NCI-H128 (cell line): Measurements from ENCODE around the gene TBC1D5.
"Not testable (repeated sequence)": the region's sequence is repeated elsewhere in the genome, so short reads cannot be mapped to it uniquely, and the experiment has no call there.

Source experiments
- DNase-seq: peaks from one replicate; lab custom pipeline; 2025; ENCODE audit not compliant: unreplicated experiment; lab: John Stamatoyannopoulos, UW

The TBC1D5 gene

DNA sequence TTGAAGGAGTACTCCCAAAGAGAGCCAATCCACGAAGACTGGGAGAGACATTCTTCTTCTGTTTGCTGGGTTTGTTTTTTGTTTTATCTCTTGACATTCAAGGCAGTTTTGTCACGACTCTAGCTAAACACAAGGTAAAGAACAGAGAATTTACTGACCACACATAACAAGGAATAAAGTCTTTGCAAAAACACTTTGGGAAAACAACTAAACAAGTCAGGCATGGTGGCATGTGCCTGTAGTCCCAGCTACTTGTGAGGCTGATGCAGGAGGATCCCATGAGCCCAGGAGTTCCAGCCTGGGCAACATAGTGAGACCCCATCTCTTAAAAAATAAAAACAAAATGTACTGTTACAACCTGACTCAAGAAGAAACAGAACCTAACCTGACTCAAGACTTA, 28.0 kb downstream of the TBC1D5 start:
- DNase-seq = no peak

- DNase-seq = no peak
Measured at GRCh38 chr3:17709236-17709810, 33.1 kb downstream of the TBC1D5 start.

- DNase-seq = no peak
Measured at GRCh38 chr3:17707813-17708543, 34.5 kb downstream of the TBC1D5 start.

DNA sequence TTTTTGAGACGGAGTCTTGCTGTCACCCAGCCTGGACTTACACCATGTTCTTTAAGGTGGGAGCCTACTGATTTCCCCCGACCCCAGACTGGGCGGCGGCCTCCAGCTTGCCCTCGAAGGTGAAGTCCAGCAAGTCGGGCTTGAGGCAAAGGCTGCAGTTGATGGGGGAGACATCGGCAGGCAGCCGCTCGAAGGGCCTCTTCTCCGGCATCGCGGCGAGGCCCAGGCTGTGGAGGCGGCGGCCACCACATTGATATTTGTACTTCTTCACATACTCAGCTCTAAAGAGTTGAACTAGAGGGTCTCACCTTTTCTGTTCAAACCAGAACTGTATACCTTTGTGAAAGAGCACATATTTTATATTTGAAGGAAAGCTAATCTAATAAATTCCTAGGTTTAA, 36.4 kb downstream of the TBC1D5 start:
- DNase-seq = not testable (repeated sequence)

DNA sequence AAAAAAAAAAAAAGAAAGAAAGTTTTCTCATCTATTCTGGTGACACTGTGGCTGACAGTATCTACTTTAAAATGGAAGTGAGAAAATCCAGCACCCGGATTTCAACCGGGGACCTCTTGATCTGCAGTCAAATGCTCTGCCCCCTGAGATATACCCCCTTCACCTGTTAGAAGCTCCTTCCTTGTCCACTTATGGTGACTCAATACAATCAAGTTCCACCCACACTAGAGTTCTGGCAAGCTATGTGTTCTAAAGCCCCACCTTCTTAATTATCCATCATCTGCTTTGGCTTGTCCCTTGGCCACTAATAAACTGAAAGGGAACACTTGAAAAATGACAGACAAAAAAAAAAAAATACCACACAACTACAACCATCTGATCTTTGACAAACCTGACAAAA, 42.6 kb downstream of the TBC1D5 start:
- DNase-seq = not testable (repeated sequence)

GRCh38 chr3:17695665-17696064, 46.8 kb downstream of the TBC1D5 start:
- DNase-seq = not testable (repeated sequence)

- not testable (repeated sequence) for DNase-seq
Measured at GRCh38 chr3:17693670-17693999, 48.8 kb downstream of the TBC1D5 start.

- DNase-seq = not testable (repeated sequence)
Measured at GRCh38 chr3:17692846-17693669, 49.4 kb downstream of the TBC1D5 start.

- no peak for DNase-seq
Measured at GRCh38 chr3:17687566-17687965, 54.9 kb downstream of the TBC1D5 start.

DNA sequence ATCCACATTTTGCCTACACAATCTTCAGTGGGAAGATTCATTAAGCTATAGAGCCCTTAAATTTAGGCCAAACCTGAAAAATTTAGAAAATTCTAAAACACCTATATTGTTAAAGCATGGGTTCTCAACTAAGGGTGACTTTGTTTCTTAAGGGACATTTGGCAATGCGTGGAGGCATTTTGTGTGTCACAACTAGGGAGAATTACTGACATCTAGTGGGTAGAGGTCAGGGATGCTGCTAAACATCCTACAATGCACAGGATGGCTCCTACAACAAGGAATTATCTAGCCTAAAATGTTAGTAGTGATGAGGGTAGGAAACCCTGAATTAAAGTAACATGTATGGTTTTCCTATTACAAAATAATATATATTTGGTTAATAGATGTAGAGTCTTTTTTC, 55.8 kb downstream of the TBC1D5 start:
- DNase-seq = no peak

DNA sequence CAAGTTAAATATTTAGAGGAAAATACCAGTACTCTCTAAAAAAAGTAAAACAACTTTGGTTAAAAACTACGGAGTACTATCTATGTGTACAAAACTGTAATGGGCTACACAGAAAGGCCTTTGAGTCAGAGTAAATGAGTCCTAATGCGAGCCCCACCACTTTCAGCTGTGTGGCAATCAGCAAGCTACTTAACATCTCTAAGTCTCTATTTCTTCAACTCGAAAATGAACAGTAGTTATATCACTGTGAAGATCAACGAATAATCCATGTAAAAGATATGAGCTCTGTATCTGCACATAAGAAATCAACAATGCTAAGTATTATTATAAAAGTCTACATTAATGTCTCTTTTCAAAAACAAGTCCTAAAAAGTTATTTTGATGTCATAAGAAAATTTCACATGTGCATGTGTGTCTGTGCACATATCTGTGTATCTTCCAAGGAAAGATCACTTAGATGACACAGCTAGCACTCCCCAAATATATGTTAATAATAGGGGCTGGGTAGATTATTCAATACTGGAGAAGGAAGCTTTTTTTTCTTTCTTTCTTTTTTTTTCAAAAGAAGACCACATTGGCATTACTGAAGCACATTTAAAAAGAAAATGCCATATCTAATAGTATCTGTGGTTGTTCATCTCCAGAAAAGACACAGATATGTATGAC, 58.8 kb downstream of the TBC1D5 start:
- DNase-seq = no peak

DNA sequence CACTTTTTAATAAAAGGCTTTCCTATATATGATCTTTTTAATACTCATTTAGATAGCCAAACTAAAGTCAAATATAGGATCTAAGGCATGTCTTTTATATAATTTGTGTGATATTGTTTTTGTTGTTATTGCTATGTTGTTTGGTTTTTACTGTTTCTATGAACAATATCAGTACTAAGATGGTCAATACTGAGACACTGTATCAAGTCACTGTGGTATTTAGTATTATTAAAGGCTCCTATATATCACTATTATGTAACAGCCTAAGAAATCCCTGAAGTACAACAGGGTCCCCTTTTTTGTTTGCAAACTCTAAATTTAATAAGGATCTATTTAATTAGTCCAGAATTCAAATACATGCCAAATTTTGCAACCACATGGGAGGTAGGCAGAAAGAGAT, 61.9 kb downstream of the TBC1D5 start:
- no peak for DNase-seq

- no peak for DNase-seq
Measured at GRCh38 chr3:17678116-17678741, 64.2 kb downstream of the TBC1D5 start.

GRCh38 chr3:17674082-17674686, 68.2 kb downstream of the TBC1D5 start:
- no peak for DNase-seq

- DNase-seq = no peak
Measured at GRCh38 chr3:17672506-17672905, 69.9 kb downstream of the TBC1D5 start.

DNA sequence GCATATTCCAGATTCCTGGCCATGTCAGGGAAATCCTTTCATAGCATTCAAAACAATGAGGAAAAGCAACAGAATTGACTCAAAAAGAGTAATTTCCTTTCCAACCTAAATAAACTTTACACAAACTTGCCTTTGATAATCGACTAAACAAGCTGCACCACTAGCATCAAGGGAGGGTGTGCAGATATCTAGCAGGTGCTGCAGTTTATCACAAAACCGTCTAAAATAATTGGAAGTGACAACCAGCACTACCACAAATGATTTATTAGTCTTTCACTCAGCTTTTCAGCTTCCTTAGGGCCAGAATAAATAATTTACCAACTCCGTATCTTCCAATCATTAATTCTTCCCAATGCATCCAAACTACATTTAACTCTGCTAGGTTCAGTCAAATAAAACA, 71.7 kb downstream of the TBC1D5 start:
- no peak for DNase-seq

- DNase-seq = no peak
Measured at GRCh38 chr3:17664923-17665322, 77.5 kb downstream of the TBC1D5 start.

GRCh38 chr3:17656264-17656663, 86.2 kb downstream of the TBC1D5 start:
- no peak for DNase-seq

- DNase-seq = no peak
Measured at GRCh38 chr3:17655743-17656142, 86.7 kb downstream of the TBC1D5 start.

DNA sequence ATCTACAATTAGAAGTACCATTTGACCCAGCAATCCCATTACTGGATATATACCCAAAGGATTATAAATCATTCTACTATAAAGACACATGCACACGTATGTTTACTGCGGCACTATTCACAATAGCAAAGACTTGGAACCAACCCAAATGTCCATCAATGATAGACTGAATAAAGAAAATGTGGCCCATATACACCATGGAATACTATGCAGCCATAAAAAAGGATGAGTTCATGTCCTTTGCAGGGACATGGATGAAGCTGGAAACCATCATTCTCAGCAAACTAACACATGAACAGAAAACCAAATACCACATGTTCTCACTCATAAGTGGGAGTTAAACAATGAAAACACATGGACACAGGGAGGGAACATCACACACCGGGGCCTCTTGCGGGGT, 92.7 kb downstream of the TBC1D5 start:
- DNase-seq = not testable (repeated sequence)
